Heart left ventricle (tissue), 13 donors: ENCODE measurements around the gene MAP3K5.

ENCODE experiments used
- CTCF ChIP-seq, 12 donors: fragments of 200-600 bp; sonication (generic) in 4 of 12; IDR thresholded peaks; one replicate each; pipeline versions ENCODE4 v1.5.0 to v1.8.0; 2018 to 2022; ENCODE audit warnings: antibody characterized with exemption in 12 of 12, mild to moderate bottlenecking in 5 of 12
- POLR2A ChIP-seq, 2 donors: fragments of 450-650 bp; IDR thresholded peaks; one replicate each; pipeline ENCODE4 v1.6.1; 2017; ENCODE audit warnings: antibody characterized with exemption in 2 of 2, mild to moderate bottlenecking in 2 of 2, moderate library complexity in 2 of 2
- donor health status: ischemic (EF 13 %, LVEDD 7.1; RV severe dilation, severe dysfunction).
- donor health status: DM: no; HTN: yes; CAD: no.
- donor health status: DM: no; HTN: no; CAD: no.
- donor health status: ischemic (EF 25% LVEDD 6.9; RV normal size, moderate dysfunction).
- donor health status: ischemic (EF 25% LVEDD 5.7; RV mildly dilated, moderate dysfunction).
- donor health status: ischemic (EF 35%, LVEDD 5.7; RV mildly dilated, moderate dysfunction).
- donor health status: nonischemic (EF 11% LVEDD 7.7; RV severe dilation, severe dysfunction).
- donor health status: DM: yes; HTN: yes; CAD: no.
- donor health status: PGD.
- donor health status: ischemic (EF 29% LVEDD 5.4; RV normal size, mild dysfunction).
- donor health status: nonischemic (EF 23%, LVEDD 6.1; RV moderate dilation, normal function).

DNA sequence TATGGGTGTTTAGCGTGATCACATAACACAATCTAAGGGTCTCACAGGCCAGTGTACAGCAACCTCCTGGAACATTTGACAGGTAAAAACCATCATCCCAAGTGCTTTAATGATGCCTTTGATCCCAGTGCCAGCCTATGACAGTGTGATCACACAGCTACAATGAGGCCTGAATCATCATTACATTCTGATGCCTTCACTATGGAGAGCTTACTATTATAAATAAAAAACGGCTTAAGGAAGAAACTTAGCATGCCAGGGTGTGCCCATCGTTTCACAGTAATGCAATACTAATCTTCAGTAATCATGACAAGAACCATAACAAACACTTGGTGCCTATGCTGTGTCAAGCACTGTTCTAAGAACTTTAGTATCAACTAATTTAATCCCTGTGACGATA, 253.4 kb downstream of the MAP3K5 start:
- no peak for TF ChIP-seq CTCF (IDR thresholded peaks at IDR 0.05)
- no peak for TF ChIP-seq POLR2A (IDR thresholded peaks at IDR 0.05)
